ENCODE measurements around the gene TRAF1. TPM values are rescaled to one million over a fixed set of nuclear protein-coding genes. Genes with fewer than 3 reads are reported as not detected.

The TRAF1 gene
- total RNA-seq, 1 experiment from 2014 or later = 1.7 TPM

DNA sequence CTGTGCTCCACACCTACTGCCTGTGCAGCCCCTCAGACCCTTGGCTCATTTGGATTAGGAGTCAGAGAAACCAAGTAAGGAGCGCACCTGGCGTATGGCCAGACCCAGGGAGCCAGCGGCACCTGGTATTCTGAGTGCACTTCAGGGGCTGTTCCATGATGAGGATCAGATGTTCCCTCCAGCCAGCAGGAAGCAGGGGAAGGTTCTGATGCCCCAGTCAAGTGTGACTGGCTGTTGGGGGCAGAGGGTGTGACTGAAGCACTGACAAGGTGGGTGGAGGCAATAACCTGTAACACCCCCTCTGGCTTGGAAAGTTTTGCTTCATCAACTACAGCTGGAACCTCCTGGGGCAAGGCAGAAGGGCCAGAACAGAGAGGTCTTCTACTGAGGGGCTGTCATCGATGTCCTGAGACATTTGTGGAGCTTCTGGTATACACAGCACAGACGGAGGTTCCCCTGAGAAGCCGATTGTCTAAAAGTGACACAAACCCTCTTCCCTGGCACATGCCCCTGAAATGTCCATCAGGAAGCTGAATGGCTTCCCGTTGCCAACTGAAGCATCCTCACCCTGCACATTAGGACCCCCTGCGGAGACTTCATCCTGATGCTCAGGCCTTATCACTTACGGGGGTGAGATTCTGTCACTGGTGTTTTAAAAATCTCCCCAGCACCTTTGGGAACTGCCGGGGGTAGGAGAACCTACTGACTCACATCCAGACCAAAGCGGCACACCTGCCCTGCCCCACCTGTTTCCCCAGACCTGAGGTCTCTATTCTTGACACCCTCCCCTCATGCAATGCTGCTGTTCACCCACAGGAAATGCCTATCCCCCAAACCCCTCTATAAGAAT, 21.1 kb downstream of the TRAF1 start:
- TF ChIP-seq, protein P1, sequence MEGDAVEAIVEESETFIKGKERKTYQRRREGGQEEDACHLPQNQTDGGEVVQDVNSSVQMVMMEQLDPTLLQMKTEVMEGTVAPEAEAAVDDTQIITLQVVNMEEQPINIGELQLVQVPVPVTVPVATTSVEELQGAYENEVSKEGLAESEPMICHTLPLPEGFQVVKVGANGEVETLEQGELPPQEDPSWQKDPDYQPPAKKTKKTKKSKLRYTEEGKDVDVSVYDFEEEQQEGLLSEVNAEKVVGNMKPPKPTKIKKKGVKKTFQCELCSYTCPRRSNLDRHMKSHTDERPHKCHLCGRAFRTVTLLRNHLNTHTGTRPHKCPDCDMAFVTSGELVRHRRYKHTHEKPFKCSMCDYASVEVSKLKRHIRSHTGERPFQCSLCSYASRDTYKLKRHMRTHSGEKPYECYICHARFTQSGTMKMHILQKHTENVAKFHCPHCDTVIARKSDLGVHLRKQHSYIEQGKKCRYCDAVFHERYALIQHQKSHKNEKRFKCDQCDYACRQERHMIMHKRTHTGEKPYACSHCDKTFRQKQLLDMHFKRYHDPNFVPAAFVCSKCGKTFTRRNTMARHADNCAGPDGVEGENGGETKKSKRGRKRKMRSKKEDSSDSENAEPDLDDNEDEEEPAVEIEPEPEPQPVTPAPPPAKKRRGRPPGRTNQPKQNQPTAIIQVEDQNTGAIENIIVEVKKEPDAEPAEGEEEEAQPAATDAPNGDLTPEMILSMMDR (IDR thresholded peaks at IDR 0.05 in 2 of 3, conservative IDR thresholded peaks at IDR 0.05 in 1 of 3; ENCODE audit: borderline replicate concordance in 1 of 3, insufficient read depth in 1 of 3, low read depth in 2 of 3, low read length in 2 of 3) = no peak
- TF ChIP-seq FOSL1 (IDR thresholded peaks at IDR 0.05; ENCODE audit: low read depth) (no peak), ELF1 (IDR thresholded peaks at IDR 0.05; ENCODE audit: borderline replicate concordance, low read depth) (no peak), CBX3 (IDR thresholded peaks at IDR 0.05; ENCODE audit: low read depth) (no peak), SIN3A (IDR thresholded peaks at IDR 0.05; ENCODE audit: low read depth) (no peak), EZH2phosphoT487 (IDR thresholded peaks at IDR 0.05; ENCODE audit: borderline replicate concordance) (no peak), SP1 (IDR thresholded peaks at IDR 0.05; ENCODE audit: low read depth) (no peak), RAD21 (IDR thresholded peaks at IDR 0.05; ENCODE audit: low read depth) (no peak), CEBPB (IDR thresholded peaks at IDR 0.05; ENCODE audit: low read depth) (no peak), POLR2A (IDR thresholded peaks at IDR 0.05; ENCODE audit: borderline replicate concordance, extremely low read depth, insufficient read depth, insufficient read length) (no peak), EZH2 (IDR thresholded peaks at IDR 0.05) (no peak)
- TF ChIP-seq, protein P2, sequence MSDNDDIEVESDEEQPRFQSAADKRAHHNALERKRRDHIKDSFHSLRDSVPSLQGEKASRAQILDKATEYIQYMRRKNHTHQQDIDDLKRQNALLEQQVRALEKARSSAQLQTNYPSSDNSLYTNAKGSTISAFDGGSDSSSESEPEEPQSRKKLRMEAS (IDR thresholded peaks at IDR 0.05) = no peak
- TF ChIP-seq, protein P3, sequence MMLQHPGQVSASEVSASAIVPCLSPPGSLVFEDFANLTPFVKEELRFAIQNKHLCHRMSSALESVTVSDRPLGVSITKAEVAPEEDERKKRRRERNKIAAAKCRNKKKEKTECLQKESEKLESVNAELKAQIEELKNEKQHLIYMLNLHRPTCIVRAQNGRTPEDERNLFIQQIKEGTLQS (IDR thresholded peaks at IDR 0.05) = no peak
- TF ChIP-seq, protein P4, sequence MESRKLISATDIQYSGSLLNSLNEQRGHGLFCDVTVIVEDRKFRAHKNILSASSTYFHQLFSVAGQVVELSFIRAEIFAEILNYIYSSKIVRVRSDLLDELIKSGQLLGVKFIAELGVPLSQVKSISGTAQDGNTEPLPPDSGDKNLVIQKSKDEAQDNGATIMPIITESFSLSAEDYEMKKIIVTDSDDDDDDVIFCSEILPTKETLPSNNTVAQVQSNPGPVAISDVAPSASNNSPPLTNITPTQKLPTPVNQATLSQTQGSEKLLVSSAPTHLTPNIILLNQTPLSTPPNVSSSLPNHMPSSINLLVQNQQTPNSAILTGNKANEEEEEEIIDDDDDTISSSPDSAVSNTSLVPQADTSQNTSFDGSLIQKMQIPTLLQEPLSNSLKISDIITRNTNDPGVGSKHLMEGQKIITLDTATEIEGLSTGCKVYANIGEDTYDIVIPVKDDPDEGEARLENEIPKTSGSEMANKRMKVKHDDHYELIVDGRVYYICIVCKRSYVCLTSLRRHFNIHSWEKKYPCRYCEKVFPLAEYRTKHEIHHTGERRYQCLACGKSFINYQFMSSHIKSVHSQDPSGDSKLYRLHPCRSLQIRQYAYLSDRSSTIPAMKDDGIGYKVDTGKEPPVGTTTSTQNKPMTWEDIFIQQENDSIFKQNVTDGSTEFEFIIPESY (IDR thresholded peaks at IDR 0.05; ENCODE audit: extremely low read depth, insufficient replicate concordance, low read length) = no peak
- TF ChIP-seq, protein P5, sequence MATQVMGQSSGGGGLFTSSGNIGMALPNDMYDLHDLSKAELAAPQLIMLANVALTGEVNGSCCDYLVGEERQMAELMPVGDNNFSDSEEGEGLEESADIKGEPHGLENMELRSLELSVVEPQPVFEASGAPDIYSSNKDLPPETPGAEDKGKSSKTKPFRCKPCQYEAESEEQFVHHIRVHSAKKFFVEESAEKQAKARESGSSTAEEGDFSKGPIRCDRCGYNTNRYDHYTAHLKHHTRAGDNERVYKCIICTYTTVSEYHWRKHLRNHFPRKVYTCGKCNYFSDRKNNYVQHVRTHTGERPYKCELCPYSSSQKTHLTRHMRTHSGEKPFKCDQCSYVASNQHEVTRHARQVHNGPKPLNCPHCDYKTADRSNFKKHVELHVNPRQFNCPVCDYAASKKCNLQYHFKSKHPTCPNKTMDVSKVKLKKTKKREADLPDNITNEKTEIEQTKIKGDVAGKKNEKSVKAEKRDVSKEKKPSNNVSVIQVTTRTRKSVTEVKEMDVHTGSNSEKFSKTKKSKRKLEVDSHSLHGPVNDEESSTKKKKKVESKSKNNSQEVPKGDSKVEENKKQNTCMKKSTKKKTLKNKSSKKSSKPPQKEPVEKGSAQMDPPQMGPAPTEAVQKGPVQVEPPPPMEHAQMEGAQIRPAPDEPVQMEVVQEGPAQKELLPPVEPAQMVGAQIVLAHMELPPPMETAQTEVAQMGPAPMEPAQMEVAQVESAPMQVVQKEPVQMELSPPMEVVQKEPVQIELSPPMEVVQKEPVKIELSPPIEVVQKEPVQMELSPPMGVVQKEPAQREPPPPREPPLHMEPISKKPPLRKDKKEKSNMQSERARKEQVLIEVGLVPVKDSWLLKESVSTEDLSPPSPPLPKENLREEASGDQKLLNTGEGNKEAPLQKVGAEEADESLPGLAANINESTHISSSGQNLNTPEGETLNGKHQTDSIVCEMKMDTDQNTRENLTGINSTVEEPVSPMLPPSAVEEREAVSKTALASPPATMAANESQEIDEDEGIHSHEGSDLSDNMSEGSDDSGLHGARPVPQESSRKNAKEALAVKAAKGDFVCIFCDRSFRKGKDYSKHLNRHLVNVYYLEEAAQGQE (IDR thresholded peaks at IDR 0.05; ENCODE audit: low read depth) = no peak
- intact Hi-C loops (cut with micrococcal nuclease) = no loop called here
- DNase-seq (ENCODE audit: low read depth, low spot score) (no peak), ATAC-seq (no peak)
- no peak overlapping the region for H3K27ac ChIP-seq (ENCODE audit: low read depth, low read length)
- H3K36me3 ChIP-seq (ENCODE audit: control insufficient read depth in 1 of 2, insufficient read depth in 2 of 2, low read length in 2 of 2) = no peaks in the 10 kb centered on the region
- H3K4me2 ChIP-seq (ENCODE audit: low read length) = no peak overlapping the region
- no peak overlapping the region for H2AFZ ChIP-seq (ENCODE audit: low read depth, low read length, poor library complexity, severe bottlenecking)
- no peak overlapping the region for H3K9ac ChIP-seq (ENCODE audit: low read length)
- RAD21 ChIA-PET (ENCODE audit: low non-redundant PET in 1 of 2, low total read pairs in 2 of 2, uncharacterized antibody in 2 of 2, unreplicated experiment in 2 of 2) = no interaction called here
- no TSS peak for BruUV-seq (replicated peaks)
- POLR2A ChIA-PET = no interaction called here
- CTCF ChIA-PET = no interaction called here
- H3K9me3 ChIP-seq (ENCODE audit: control insufficient read depth in 1 of 2, insufficient read depth in 1 of 2, low read depth in 1 of 2, low read length in 2 of 2) = no peaks in the 10 kb centered on the region
- peaks cover 6 to 11% of the 10 kb centered on the region in 2 experiments for H3K4me1 ChIP-seq (ENCODE audit: control insufficient read depth in 1 of 2, insufficient read depth in 2 of 2, low read length in 2 of 2)
- H4K20me1 ChIP-seq (ENCODE audit: insufficient read depth) = no peaks in the 10 kb centered on the region
- H3K4me3 ChIP-seq (replicated peaks in 1 of 2; ENCODE audit: low read depth in 1 of 2, low read length in 2 of 2) = no peak overlapping the region
- no peaks in the 10 kb centered on the region for H3K9me2 ChIP-seq (ENCODE audit: insufficient read depth)
- no peaks in the 10 kb centered on the region for H3K79me2 ChIP-seq (ENCODE audit: insufficient read depth, low read length)
- H3K27me3 ChIP-seq (ENCODE audit: insufficient read depth, low read length) = no peaks in the 10 kb centered on the region
